Ammon's horn (tissue), 1 donor: ENCODE results near the gene PPP2R2C.

ENCODE experiments used
- DNase-seq: peaks from one replicate; pipeline ENCODE4 v3.0.0-alpha.2; 2016; ENCODE audit warnings: low spot score

The PPP2R2C gene

GRCh38 chr4:6362243-6362885, 110.0 kb downstream of the PPP2R2C start:
- no peak for DNase-seq

DNA sequence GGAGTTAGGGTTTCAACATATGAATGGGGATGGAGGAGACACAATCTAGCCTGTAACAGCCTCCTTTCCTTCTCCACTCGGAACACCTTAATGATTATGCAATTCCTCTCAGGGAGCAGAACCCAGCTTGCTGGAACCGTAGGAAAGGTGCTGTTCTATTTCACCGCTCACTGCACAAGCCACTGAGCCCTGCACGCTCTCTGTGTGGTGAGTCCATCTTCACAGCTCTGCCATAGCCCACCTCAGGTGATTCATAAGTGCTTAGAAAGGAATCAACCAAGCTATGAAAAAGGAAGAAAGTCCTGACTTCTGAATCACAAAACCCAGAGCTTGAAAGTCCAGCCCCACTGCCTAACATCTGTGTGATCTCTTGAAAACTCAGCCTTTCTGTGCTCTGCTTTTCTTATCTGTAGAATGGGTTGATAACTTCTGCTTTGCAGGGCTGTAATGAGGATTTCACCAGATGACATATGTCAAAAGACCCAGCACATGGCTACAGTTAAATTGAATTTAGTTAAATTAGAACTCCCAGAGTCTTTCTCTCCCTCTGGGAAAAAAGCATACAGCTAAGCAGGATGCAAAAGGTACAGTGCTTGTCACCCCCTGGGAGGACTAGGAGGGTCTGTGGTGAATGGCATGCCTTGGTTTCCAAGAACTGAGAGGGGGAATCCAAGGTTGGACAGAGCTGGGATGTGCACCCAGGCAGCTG, 111.2 kb downstream of the PPP2R2C start:
- no peak for DNase-seq

DNA sequence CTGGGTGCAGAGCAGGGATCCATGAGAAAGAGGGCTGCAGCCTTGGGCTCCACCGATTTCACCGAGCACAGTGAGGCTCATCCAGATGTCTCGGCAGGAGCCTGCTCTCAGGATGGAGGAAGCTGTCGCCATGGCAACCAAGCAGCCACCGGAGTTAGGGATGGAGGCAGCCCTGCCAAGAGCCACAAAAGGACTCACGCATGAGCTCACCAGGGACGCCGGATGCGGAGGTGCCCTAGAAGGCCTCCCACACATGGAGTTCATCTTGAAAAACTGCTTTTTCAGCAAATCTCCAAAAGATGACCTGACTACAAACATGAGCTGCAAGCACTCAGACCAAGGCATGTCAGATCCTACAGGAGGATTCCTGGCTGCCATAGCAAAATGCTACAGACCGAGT, 112.0 kb downstream of the PPP2R2C start:
- DNase-seq, result peak; percentile 77

- DNase-seq, result no peak
These were observed 112.7 kb downstream of the PPP2R2C start for GRCh38 chr4:6359536-6360308.

DNA sequence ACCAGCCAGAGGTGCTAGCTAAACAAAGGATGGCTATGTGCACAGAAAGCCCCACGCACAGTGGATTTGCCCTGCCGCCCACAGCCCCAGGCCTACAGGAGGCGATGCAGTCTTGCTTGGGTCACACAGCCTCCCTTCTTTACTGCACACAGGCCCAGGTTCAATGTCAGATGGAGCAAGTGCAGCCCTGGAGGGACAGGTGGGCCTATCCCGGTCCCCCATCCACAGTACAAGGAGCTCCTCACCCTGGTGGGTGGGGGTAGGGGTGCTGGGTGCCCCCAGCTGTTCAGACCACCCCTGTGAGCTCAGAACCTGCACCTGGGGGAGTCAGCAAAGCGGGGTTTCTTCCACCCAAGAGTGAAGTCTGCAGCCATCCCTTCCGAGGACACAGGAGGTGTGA, 114.9 kb downstream of the PPP2R2C start:
- no peak for DNase-seq

GRCh38 chr4:6356076-6356560, 116.3 kb downstream of the PPP2R2C start:
- DNase-seq, result no peak

GRCh38 chr4:6355052-6355451, 117.4 kb downstream of the PPP2R2C start:
- no peak for DNase-seq

- DNase-seq, result no peak
These were observed 117.8 kb downstream of the PPP2R2C start for GRCh38 chr4:6354626-6355025.

- DNase-seq, result no peak
These were observed 118.3 kb downstream of the PPP2R2C start for GRCh38 chr4:6354119-6354518.

GRCh38 chr4:6352031-6352692, 120.3 kb downstream of the PPP2R2C start:
- DNase-seq, result no peak

DNA sequence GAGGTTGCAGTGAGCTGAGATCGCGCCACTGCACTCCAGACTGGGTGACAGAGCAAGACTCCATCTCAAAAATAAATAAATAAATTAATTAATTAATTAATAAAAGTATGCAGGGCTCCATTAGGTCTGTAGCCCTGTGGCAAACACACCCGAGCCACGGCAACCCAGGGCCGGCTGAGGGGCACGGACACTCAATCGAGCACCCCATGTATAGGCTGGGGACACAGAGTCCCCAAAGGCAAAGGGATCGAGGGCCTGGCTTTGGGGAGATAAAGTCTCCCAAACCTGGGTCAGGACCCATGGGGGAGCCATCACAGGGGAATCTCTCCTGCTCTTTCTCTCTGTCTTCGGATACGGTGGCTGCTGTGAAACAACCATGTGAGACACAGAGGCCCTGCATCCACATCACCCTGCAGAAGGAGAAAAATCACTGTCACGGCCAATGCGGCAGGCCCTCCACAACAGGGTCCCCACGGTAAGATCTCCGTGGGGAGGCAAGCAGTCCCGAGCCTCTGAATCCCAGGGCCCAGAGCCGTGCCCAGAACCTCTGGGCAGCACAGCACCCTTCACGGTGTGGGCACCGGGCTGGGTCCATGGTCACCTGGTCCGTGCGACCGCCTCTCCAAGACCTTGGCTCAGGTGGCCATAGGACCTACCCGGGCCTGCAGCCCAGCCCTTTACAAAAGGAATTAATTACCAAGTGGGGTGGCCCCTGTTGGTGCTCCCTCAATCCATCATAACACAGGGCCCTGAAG, 121.0 kb downstream of the PPP2R2C start:
- no peak for DNase-seq

GRCh38 chr4:6350646-6351045, 121.8 kb downstream of the PPP2R2C start:
- no peak for DNase-seq

DNA sequence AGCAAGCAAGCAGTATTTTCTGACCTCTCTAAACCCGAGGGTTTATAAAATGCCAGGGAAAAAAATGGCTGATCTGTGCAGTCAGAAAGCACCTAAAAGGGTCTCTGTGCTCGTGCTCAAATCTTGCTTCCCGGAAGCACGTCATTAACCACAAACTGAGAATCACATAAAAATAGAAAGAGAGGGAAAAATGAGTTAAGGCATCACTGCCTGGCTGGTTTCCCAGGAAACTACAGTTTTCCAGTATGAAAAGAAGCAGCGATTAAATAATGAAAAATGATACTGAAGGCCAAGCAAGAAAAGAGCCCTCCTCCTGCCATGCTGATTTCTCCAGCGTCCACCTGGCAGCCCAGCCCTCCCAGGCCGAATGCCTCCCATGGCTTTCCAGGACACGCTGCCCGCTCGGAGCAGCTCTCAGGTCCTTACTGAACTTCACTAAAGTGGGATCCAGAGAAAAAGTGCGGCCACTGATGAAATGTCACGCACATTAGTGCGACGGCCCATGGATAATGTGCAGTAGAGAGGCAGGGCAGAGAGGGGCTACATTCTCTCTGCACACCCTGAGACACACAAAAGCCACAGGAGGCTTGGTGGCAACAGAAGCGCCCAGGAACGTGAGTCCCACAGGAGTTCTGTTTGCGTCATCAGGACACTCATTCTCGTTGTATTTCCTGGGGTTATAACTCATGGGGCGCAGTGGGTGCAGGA, 122.4 kb downstream of the PPP2R2C start:
- DNase-seq, result no peak

- no peak for DNase-seq
These were observed 124.0 kb downstream of the PPP2R2C start for GRCh38 chr4:6348408-6348807.

DNA sequence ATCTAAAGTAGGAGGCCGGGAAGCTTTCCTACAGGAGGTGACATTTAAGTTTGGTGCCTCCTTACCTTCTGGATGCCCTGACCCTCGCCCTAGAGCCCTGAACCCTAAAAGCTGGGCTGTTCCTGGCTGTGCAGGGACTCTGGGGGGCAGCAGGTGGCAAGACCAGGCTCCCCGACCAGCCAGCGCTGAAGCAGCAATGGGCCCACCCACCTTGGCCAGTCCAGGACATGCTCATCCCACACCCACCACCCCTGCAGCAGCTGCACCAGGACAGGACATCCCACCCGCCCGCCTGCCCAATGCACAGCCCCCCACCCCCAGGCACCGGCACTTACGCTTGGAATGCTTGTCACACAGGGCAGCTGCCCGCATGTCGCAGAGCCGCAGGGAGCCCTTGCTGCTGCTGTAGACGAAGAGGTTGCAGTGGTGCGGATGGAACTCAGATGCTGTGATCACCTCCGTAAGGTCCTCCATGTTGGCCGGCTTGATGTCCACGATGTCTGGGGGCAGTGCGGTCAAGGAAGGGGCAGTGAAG, 124.8 kb downstream of the PPP2R2C start:
- no peak for DNase-seq

DNA sequence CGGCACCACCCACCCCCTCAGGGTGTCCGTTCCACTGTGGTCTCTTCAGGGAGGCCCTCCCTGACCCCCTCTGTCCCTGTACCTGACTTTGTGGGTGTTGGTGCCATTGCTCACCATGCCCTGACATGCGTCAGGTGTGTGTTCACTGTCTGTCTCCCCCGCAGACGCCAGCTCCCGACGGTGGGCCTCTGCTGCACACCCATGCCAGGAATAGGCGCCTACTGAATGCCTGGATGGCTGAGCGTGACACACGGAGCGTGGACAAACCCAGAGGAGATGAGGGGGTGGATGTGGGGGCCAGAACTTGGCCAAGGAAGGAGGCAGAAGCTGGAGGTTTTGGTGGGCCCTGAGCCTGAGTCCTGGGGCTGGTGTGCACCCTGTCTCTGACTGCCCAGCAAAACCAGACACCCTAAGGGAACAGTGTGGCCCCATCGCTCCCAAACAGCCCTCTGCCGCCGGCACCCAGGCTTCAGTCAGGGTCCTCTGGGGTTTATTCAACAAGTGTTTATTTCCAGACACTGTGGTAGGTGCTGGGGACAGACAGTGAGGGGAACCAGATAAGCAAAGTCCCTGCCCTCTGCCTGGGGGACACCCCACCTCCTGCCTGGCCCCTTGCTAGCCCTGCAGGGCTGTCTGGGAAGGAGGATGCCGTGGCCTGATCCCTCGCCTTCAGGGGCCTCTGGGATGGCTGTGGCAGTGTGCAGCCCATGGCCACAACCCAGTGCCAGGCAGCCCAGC, 125.9 kb downstream of the PPP2R2C start:
- no peak for DNase-seq

GRCh38 chr4:6345866-6346265, 126.5 kb downstream of the PPP2R2C start:
- DNase-seq, result no peak

DNA sequence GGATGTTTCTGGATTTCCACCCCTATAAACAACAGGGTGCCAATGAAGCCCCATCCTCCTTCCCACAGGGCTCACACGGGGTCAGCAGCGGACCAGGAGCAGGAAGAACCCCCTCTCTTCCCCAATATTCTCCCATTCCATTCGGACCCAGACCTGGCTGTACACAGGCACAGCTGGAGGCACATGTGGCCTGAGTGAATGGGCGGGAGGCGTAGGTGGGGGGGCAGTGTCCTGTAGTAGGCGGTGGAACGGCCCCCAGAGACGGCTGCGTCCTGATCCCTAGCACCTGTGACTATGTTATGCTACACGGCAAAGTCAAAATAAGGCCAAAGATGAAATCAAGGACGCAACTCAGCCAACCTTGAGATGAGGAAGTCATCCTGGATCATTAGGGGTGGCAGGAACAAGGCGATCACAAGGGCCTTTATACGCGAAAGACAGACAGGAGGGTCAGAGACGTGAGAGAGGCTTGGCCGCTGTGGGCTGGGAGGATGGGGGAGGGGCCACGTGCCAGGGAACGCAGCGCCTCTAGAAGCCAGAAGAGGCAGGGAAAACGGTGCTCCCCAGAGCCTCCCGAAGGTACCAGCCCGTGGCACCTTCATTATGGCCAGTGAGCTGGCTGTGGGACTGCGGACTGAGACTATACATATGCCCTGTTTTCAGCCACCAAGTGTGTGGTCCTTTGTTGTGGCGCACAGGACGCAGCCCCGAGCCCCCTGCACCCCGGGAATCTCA, 127.2 kb downstream of the PPP2R2C start:
- no peak for DNase-seq

DNA sequence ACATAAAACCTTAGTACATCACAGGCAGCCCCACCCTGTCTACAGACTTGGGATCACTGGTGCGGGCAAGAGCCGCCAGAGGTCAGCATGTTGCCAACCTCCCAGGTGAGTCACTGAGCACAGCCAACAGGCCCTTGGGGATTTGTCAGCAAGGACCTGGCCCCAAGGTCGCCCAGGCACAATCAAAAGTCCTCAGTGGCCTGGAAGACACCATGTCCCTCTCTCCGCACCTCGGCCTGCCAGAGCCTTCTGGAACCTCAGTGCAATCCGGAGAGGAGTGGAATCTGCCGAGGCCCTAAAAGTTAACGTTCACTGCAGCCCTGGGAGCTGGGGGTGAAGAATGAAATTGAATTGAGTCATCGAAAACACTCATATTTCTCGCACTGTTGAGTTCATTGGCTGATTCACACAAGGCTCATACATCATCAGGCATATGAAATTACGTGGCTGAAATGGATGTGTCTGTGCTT, 128.4 kb downstream of the PPP2R2C start:
- DNase-seq, result no peak
